ENCODE results near the gene PRH2. TPM values are rescaled to one million over a fixed set of nuclear protein-coding genes. Genes with fewer than 3 reads are reported as not detected.

The PRH2 gene
- total RNA-seq, 4 donors from 2014 or later, result not detected

- no peak for TF ChIP-seq CTCF (IDR thresholded peaks at IDR 0.05; ENCODE audit: low read depth)
Observed at GRCh38 chr12:10939163-10939562, 10.1 kb downstream of the PRH2 start, which contains the start of gene TAS2R14. Gene TAS2R14 (minus strand): TSS chr12:10939263. CDS start chr12:10939207, 56 bp downstream.

- no peak for TF ChIP-seq CTCF (IDR thresholded peaks at IDR 0.05; ENCODE audit: low read depth)
Observed at GRCh38 chr12:10940389-10940788, 11.4 kb downstream of the PRH2 start.

DNA sequence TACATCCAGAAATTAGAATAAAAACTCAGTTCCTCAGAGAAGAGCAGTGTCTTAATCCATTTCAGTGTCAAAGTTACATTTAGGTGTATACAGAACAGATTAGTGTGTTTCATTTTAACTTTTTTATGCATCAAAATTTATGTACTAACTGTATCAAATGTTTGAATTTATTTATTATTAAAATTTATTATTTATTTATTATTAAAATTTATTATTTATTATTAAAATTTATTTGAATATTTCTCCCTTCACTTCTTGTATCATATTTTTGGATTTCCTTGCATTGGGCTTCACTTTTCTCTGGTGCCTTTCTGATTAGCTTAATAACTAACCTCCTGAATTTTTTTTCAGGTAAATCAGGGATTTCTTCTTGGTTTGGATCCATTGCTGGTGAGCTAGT lies 12.3 kb downstream of the PRH2 start:
- TF ChIP-seq CTCF (IDR thresholded peaks at IDR 0.05; ENCODE audit: low read depth), result no peak

- no peak for TF ChIP-seq CTCF (IDR thresholded peaks at IDR 0.05; ENCODE audit: low read depth)
Observed at GRCh38 chr12:10941916-10942607, 13.0 kb downstream of the PRH2 start.

- no peak for TF ChIP-seq CTCF (IDR thresholded peaks at IDR 0.05; ENCODE audit: low read depth)
Observed at GRCh38 chr12:10943167-10943566, 14.1 kb downstream of the PRH2 start.

DNA sequence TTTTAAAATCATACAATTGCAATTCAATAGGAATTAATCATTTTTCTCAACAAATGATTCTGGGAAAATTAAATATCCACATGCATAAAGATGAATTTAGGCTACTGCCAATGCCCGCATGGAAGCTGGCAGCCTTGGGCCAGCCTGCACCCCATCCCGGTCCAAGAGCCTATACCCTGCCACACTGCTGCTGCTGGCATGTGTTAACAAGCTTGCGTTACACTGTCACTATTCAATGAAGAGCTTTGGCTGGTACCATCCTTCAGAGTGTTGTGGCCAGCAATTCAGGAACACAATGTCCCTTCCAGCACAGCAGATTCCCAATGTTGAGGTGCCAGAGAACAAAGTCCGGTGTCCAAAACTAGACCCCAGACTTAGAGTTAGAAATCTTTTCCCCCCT lies 23.6 kb downstream of the PRH2 start:
- TF ChIP-seq CTCF (IDR thresholded peaks at IDR 0.05; ENCODE audit: low read depth), result no peak

- TF ChIP-seq CTCF (IDR thresholded peaks at IDR 0.05; ENCODE audit: low read depth), result no peak
Observed at GRCh38 chr12:10956085-10956484, 27.0 kb downstream of the PRH2 start.

Data from subcutaneous adipose tissue (tissue), 4 donors.